Dendritic cell treated with granulocyte-macrophage colony-stimulating factor and Interleukin-4, amounts not matched to agents 40 ng/mL and 50 ng/mL, for 4 days (primary cell): ENCODE data around the gene LRRC71.

Source experiments
- H3K27ac Mint-ChIP-seq: one replicate; pipeline ENCODE4 v1.8.0; 2022; ENCODE audit warnings: mild to moderate bottlenecking, mixed read lengths
- H3K27me3 Mint-ChIP-seq: one replicate; pipeline ENCODE4 v1.8.0; 2022; ENCODE audit warnings: mild to moderate bottlenecking, mixed read lengths
- H3K36me3 Mint-ChIP-seq: one replicate; pipeline ENCODE4 v1.8.0; 2022; ENCODE audit warnings: low read depth, mixed read lengths
- H3K4me1 Mint-ChIP-seq: one replicate; pipeline ENCODE4 v1.8.0; 2022; ENCODE audit warnings: low read depth, mixed read lengths
- H3K4me3 Mint-ChIP-seq: one replicate; pipeline ENCODE4 v1.8.0; 2022; ENCODE audit warnings: mild to moderate bottlenecking, moderate library complexity, mixed read lengths
- H3K9me3 Mint-ChIP-seq: one replicate; pipeline ENCODE4 v1.8.0; 2022; ENCODE audit warnings: mixed read lengths
- intact Hi-C: fragments of 100-400 bp; cut with micrococcal nuclease; formaldehyde crosslinking; loops from one replicate; pipeline ENCODE4 v1.15.0; 2022

LRRC71 gene

GRCh38 chr1:156906206-156906906 is 14.1 kb upstream of the LRRC71 start:
- peak overlapping the region; percentile 65 for H3K27ac Mint-ChIP-seq
- intact Hi-C loops: no loop called here

DNA sequence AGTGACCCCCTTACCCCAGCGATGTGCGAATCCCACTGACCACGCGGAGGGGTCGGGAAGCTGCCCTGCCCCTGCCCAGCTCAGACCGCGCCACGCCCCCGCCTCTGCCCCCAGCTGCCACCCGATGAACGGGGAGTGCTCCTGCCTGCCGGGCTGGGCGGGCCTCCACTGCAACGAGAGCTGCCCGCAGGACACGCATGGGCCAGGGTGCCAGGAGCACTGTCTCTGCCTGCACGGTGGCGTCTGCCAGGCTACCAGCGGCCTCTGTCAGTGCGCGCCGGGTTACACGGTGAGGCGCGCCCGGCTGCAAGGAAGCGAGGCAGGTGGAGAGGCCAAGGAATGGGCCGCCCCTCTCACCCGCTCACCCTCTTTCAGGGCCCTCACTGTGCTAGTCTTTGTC is 11.9 kb upstream of the LRRC71 start:
- peaks cover 19% of the 10 kb centered on the region for H3K27me3 Mint-ChIP-seq
- intact Hi-C loops: no loop called here
- H3K36me3 Mint-ChIP-seq: no peaks in the 10 kb centered on the region
- no peaks in the 10 kb centered on the region for H3K9me3 Mint-ChIP-seq
- peaks cover 29% of the 10 kb centered on the region for H3K4me1 Mint-ChIP-seq
- peak overlapping the region; percentile 28 for H3K27ac Mint-ChIP-seq
- H3K4me3 Mint-ChIP-seq: no peak overlapping the region

More at GRCh38 chr1:156906206-156906906, 14.1 kb upstream of the LRRC71 start:
- H3K4me3 Mint-ChIP-seq: no peak overlapping the region
- H3K9me3 Mint-ChIP-seq: no peaks in the 10 kb centered on the region
- peaks cover 27% of the 10 kb centered on the region for H3K4me1 Mint-ChIP-seq
- H3K36me3 Mint-ChIP-seq: no peaks in the 10 kb centered on the region
- H3K27me3 Mint-ChIP-seq: peaks cover 32% of the 10 kb centered on the region

- H3K27me3 Mint-ChIP-seq: peaks cover 18% of the 10 kb centered on the region
- H3K36me3 Mint-ChIP-seq: no peaks in the 10 kb centered on the region
- no peaks in the 10 kb centered on the region for H3K9me3 Mint-ChIP-seq
- intact Hi-C loops: no loop called here
- H3K4me3 Mint-ChIP-seq: no peak overlapping the region
- H3K4me1 Mint-ChIP-seq: peaks cover 29% of the 10 kb centered on the region
- H3K27ac Mint-ChIP-seq: peak overlapping the region; percentile 28
Observed at GRCh38 chr1:156908955-156909354, 11.5 kb upstream of the LRRC71 start.

DNA sequence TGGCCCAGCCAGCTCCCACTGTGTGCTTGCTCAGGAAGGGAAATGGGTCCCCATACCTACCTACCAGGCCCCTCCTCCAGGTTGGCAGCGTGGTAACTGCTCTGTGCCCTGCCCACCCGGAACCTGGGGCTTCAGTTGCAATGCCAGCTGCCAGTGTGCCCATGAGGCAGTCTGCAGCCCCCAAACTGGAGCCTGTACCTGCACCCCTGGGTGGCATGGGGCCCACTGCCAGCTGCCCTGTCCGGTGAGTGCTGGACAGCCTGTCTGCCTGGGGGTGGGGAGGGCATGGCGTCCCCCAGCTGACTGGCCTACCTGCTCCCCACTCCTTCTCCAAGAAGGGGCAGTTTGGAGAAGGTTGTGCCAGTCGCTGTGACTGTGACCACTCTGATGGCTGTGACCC is 10.8 kb upstream of the LRRC71 start:
- Mint-ChIP-seq H3K27me3 (peaks cover 20% of the 10 kb centered on the region), H3K4me1 (peaks cover 29% of the 10 kb centered on the region), H3K36me3 (no peaks in the 10 kb centered on the region), H3K9me3 (no peaks in the 10 kb centered on the region), H3K27ac (no peak overlapping the region), H3K4me3 (no peak overlapping the region)
- intact Hi-C loops: no loop called here

DNA sequence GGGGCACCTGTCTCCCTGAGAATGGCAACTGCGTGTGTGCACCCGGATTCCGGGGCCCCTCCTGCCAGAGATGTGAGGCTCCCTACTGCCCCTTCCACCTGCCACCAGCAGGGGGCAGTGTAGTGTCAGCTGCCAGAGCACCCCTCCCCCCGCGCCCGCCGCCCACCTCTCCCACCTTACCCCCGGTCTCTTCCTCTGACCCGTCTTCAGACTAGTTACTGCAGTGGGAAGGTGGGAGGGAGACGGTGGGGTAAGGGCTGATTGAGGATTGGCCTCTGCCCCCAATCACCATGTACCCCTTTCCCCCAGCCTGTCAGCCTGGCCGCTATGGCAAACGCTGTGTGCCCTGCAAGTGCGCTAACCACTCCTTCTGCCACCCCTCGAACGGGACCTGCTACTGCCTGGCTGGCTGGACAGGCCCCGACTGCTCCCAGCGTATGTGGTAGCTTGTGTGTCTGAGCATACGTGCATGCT is 10.1 kb upstream of the LRRC71 start:
- H3K9me3 Mint-ChIP-seq: no peaks in the 10 kb centered on the region

DNA sequence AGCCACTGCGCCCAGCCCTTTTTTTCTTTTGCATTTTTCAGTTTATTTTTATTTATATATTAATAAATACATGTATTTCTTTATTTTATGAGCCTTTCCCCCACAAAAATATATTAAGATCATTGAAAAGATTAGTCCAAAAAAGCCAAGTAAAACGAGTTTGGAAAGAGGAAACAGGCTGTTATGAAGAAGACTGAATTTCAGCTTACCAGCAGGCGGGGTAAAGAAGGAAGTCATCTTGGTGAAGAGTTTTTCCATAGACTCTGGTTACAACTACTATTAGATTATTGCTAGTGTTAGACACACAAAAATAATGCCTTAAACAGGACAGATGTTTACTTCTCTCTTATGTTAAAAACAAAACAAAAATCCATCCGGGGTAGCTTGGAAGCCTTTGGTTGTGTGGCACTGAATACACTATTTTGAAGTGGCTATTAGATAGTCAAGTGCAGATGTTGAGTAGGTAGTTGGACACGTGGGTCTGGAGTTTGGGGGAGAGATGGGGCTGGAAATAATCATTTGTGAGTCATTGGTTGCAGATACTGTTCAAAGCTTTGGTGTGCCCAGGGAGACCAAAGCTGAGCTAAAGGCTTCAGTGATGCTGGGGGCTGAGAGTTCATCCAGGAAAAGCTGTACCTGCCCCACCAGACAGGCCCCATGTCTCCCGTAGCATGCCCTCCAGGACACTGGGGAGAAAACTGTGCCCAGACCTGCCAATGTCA is 8.7 kb upstream of the LRRC71 start:
- Mint-ChIP-seq H3K27me3 (peaks cover 17% of the 10 kb centered on the region), H3K4me1 (peaks cover 16% of the 10 kb centered on the region), H3K4me3 (no peak overlapping the region), H3K36me3 (no peaks in the 10 kb centered on the region), H3K9me3 (no peaks in the 10 kb centered on the region), H3K27ac (no peak overlapping the region)
- intact Hi-C loops: no loop called here

More for the DNA sequence above, 10.1 kb upstream of the LRRC71 start:
- Mint-ChIP-seq H3K4me3 (no peak overlapping the region), H3K27ac (no peak overlapping the region), H3K27me3 (peaks cover 20% of the 10 kb centered on the region), H3K4me1 (peaks cover 27% of the 10 kb centered on the region), H3K36me3 (no peaks in the 10 kb centered on the region)
- intact Hi-C loops: no loop called here

GRCh38 chr1:156912310-156912709 is 8.1 kb upstream of the LRRC71 start:
- peaks cover 17% of the 10 kb centered on the region for H3K27me3 Mint-ChIP-seq
- intact Hi-C loops: no loop called here
- H3K27ac Mint-ChIP-seq: no peak overlapping the region
- H3K4me1 Mint-ChIP-seq: peaks cover 11% of the 10 kb centered on the region
- H3K9me3 Mint-ChIP-seq: no peaks in the 10 kb centered on the region
- no peaks in the 10 kb centered on the region for H3K36me3 Mint-ChIP-seq
- no peak overlapping the region for H3K4me3 Mint-ChIP-seq

DNA sequence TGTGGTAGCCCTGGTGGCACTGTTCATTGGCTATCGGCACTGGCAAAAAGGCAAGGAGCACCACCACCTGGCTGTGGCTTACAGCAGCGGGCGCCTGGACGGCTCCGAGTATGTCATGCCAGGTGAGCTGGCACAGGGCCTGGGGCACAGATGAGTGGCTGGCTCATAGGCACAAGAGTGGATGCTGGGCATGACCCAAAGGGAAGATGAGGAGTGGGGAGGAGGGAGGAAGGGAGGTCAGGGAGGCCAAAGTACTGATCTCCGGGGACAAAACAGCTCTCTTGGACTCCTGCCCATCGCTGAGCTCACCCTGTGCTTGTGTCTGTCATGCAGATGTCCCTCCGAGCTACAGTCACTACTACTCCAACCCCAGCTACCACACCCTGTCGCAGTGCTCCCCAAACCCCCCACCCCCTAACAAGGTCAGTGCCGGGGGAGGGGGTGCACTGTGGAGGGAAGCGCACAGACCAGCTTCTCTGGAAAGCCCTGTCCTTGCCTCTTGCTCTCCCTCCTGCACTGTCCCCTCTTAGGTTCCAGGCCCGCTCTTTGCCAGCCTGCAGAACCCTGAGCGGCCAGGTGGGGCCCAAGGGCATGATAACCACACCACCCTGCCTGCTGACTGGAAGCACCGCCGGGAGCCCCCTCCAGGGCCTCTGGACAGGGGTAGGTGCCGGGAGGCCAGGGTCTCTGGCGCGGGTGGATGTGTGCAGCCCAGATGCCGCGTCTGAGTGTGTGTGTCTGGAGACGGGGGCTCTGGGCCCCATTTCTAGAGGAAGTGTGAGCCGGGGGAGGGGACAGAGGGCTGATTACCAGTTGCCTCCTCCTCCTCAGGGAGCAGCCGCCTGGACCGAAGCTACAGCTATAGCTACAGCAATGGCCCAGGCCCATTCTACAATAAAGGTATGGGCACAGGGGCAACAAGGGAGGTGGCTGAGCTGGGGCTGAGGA is 7.3 kb upstream of the LRRC71 start:
- H3K4me3 Mint-ChIP-seq: no peak overlapping the region
- intact Hi-C loops: no loop called here
- H3K27ac Mint-ChIP-seq: peak overlapping the region; percentile 2
- no peaks in the 10 kb centered on the region for H3K36me3 Mint-ChIP-seq
- H3K9me3 Mint-ChIP-seq: no peaks in the 10 kb centered on the region
- peaks cover 6% of the 10 kb centered on the region for H3K4me1 Mint-ChIP-seq
- peaks cover 21% of the 10 kb centered on the region for H3K27me3 Mint-ChIP-seq

DNA sequence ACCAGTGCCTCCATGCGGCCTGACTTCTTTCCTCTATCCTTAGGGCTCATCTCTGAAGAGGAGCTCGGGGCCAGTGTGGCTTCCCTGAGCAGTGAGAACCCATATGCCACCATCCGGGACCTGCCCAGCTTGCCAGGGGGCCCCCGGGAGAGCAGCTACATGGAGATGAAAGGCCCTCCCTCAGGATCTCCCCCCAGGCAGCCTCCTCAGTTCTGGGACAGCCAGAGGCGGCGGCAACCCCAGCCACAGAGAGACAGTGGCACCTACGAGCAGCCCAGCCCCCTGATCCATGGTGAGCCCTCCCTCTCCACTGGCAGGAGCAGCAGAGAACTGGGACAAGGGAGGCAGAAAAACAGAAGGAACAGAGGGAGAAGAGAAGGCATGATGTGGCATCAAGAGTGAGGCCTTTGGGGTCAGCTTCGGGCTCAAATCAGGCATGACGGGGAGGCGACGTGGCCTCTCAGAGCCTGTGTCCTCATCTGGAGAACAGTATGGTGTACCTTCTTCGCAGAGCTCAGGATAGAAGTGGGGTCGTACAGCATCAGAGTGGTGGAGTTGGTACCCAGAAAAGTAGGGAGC is 6.5 kb upstream of the LRRC71 start:
- Mint-ChIP-seq H3K36me3 (no peaks in the 10 kb centered on the region), H3K4me1 (peaks cover 6% of the 10 kb centered on the region), H3K4me3 (no peak overlapping the region), H3K27ac (peak overlapping the region; percentile 2), H3K9me3 (no peaks in the 10 kb centered on the region), H3K27me3 (peaks cover 27% of the 10 kb centered on the region)
- intact Hi-C loops: no loop called here

GRCh38 chr1:156914440-156914856 is 6.0 kb upstream of the LRRC71 start:
- intact Hi-C loops: no loop called here

DNA sequence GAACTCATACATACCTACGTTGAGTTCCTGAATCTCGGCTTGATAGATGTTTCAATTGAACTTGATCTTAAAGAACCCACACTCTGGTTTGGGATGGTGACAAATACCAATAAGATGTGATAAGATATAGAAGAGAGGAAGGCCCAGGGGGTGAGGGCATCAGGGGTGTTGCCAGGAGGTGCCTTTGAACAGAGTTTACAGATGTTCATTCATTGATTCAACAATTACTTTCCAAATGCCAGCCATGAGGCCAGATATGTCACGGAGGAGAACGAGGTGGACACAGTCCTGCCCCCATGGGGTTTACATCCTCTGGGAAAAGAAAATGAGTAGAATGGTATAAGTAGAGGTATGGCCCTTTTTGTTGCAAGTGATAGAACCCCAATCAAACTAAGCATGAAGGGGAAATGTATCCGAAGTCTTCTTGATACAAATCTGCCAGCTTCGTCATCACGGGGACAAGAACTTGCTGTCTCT is 659 bp downstream of the LRRC71 start:
- Mint-ChIP-seq H3K4me3 (no peak overlapping the region), H3K4me1 (peaks cover 22% of the 10 kb centered on the region), H3K36me3 (no peaks in the 10 kb centered on the region), H3K27me3 (peaks cover 81% of the 10 kb centered on the region), H3K9me3 (no peaks in the 10 kb centered on the region), H3K27ac (no peak overlapping the region)
- intact Hi-C loops: no loop called here

More at GRCh38 chr1:156914440-156914856, 6.0 kb upstream of the LRRC71 start:
- no peaks in the 10 kb centered on the region for H3K9me3 Mint-ChIP-seq
- no peak overlapping the region for H3K4me3 Mint-ChIP-seq
- peaks cover 6% of the 10 kb centered on the region for H3K4me1 Mint-ChIP-seq
- H3K27ac Mint-ChIP-seq: no peak overlapping the region
- H3K36me3 Mint-ChIP-seq: no peaks in the 10 kb centered on the region
- peaks cover 32% of the 10 kb centered on the region for H3K27me3 Mint-ChIP-seq

GRCh38 chr1:156922986-156923669 is 2.7 kb downstream of the LRRC71 start:
- Mint-ChIP-seq H3K4me3 (no peak overlapping the region), H3K27me3 (peaks cover 97% of the 10 kb centered on the region), H3K36me3 (no peaks in the 10 kb centered on the region), H3K9me3 (no peaks in the 10 kb centered on the region), H3K27ac (no peak overlapping the region), H3K4me1 (peaks cover 38% of the 10 kb centered on the region)
- intact Hi-C loops: no loop called here
